Measurements from ENCODE around the gene IPO11. TPM values are rescaled to one million over a fixed set of nuclear protein-coding genes. Genes with fewer than 3 reads are reported as not detected.
A peak's percentile ranks its signal among the peaks of the same experiment; 100 is the strongest.

The IPO11 gene
- total RNA-seq (2014; rRNA removed; shearing (Covaris generic); ENCODE audit: low replicate concordance): 26.6 and 27.6 TPM in 2 replicates

DNA sequence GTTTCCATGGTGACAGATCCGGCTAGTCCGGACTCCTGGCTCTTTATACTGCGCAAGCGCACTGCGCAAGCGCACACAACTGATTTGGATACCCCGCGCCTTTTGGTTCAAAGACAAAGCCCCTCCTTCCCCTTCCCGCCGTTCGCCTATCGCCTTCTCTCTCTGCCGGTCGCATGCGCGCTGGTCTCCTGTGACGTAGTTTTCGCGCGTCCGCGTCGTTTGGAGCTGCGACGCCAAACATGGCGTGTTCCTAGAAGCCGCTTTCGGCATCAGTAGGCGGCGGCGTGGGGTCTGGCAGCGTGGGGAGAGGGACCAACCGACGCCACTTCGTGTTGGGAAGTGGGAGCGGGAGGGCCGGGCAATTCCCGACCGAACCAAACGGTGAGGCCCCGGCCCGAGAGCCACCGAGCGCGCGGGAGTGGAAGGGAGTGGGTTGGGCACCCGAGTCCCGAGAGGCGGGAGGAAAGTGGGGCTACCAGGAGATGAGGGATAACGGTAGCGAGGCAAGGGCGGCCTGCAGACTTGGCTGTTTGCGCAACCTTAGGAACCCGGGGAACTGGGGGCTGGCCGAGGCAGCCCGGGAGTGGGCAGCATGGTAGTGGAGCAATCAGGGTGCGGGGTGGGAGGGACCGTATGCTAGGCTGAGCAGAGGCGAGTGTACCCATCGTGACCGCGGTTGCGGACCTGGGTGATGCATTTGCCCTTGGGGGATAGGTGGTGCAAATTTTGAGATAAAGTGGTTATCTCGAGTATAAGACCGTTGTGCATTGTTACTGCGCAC lies at the start of gene IPO11:
IPO11 (plus strand) TSS at position 215 of the 781 bp plus-strand sequence. CDS start 24,517 bp downstream, outside the sequence.
- peak; percentile 97 for DNase-seq
- Histone ChIP-seq H3K27me3 (no peaks in the 10 kb centered on the region), H3K36me3 (no peaks in the 10 kb centered on the region; the same call in 1 of the 2 replicates), H3K4me3 (peak within 1 kb of the TSS; percentile 96), H3K9me3 (no peaks in the 10 kb centered on the region)

- Histone ChIP-seq H3K36me3 (peaks cover 48% of the 10 kb centered on the region), H3K4me3 (no peak overlapping the region), H3K27me3 (no peaks in the 10 kb centered on the region), H3K9me3 (no peaks in the 10 kb centered on the region)
- DNase-seq: no peak
Observed at GRCh38 chr5:62369039-62369438, 43.5 kb upstream of the IPO11 start.

DNA sequence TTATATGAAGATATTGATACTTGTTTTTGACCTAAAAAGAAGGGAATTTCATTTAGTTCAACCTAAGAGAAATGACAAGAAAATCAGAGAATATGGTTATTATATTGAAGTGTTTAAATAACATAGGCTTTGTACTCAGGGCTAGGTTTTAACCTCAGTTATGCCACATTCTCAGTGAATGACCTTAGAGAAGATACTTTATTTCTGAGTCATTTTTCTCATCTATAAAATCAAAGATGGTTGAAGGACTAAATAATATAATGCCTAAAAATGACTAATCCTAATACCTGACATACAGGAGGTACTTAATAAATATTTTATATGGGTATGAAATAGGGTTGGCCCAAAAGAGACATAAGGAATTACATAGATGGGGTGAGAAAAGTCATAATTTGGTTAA lies 41.2 kb upstream of the IPO11 start:
- DNase-seq: no peak
- H3K27me3 ChIP-seq: no peaks in the 10 kb centered on the region
- H3K36me3 ChIP-seq: peaks cover 57% of the 10 kb centered on the region
- no peaks in the 10 kb centered on the region for H3K9me3 ChIP-seq
- H3K4me3 ChIP-seq: no peak overlapping the region

- Histone ChIP-seq H3K4me3 (no peak overlapping the region), H3K36me3 (peaks cover 64% of the 10 kb centered on the region), H3K9me3 (no peaks in the 10 kb centered on the region), H3K27me3 (no peaks in the 10 kb centered on the region)
- no peak for DNase-seq
Observed at GRCh38 chr5:62372600-62372999, 40.0 kb upstream of the IPO11 start.

- H3K4me3 ChIP-seq: no peak overlapping the region
- H3K9me3 ChIP-seq: no peaks in the 10 kb centered on the region
- H3K27me3 ChIP-seq: no peaks in the 10 kb centered on the region
- H3K36me3 ChIP-seq: peaks cover 69% of the 10 kb centered on the region
- DNase-seq: no peak
Observed at GRCh38 chr5:62373382-62373781, 39.2 kb upstream of the IPO11 start.

DNA sequence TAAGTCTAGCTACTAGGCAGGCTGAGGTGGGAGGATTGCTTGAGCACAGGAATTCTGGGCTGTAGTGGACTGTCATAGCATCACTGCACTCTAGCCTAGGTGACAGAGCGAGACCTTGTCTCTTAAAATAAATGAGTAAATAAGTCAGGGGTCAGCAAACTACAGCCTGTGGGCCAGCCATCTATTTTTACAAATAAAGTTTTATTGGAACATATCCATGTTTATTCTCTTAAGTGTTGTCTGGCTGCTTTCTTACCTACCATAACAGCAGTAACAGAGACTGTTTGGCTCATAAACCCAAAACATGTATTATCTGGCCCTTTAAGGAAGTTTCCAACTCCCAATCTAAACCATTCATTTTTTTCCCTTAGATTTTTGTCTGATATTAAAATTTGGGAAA lies 38.5 kb upstream of the IPO11 start:
- no peak overlapping the region for H3K4me3 ChIP-seq
- H3K9me3 ChIP-seq: no peaks in the 10 kb centered on the region
- no peaks in the 10 kb centered on the region for H3K27me3 ChIP-seq
- H3K36me3 ChIP-seq: peaks cover 72% of the 10 kb centered on the region
- no peak for DNase-seq

DNA sequence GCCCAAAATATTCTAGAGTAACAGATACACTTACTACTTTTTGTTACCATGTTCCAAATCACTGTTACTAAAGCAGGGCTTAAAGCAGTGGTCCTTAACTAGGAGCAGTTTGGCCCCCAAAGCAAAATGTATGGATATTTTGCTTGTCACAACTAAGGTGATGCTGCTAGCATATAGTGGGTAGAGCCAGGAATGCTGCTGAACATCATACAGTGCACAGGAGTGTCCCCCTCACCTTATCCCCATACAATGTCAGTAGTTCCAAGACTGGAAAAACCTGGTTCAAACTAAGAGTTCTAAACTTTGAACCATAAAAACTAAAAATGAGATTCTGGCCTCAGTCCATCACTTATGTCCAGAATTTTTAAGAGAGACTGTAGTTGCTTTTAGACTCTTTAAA lies 36.9 kb upstream of the IPO11 start:
- no peak for DNase-seq
- Histone ChIP-seq H3K27me3 (no peaks in the 10 kb centered on the region), H3K36me3 (peaks cover 80% of the 10 kb centered on the region), H3K4me3 (no peak overlapping the region), H3K9me3 (no peaks in the 10 kb centered on the region)

- H3K36me3 ChIP-seq: peaks cover 82% of the 10 kb centered on the region
- H3K4me3 ChIP-seq: no peak overlapping the region
- no peak for DNase-seq
- no peaks in the 10 kb centered on the region for H3K9me3 ChIP-seq
- no peaks in the 10 kb centered on the region for H3K27me3 ChIP-seq
Observed at GRCh38 chr5:62376064-62376463, 36.5 kb upstream of the IPO11 start.

DNA sequence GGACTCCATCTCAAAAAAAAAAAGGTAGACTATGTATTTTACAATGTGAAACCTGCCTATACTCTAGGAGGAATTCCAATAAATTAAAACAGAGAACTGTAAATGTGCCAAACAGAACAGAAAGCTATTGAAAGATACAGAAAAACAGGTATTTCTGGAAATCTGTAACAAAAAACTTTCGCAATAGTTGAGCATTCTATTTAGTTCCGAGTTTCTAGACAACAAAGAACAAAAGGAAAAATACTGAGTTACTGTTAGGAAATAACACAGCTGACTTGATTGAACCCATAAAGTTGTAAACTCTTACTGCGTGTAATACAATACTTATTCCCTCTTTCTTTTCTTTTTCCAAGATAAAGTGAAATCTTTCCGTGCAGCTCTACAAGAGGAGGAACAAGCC lies 27.4 kb upstream of the IPO11 start:
- Histone ChIP-seq H3K9me3 (no peaks in the 10 kb centered on the region), H3K36me3 (peaks cover 73% of the 10 kb centered on the region), H3K27me3 (no peaks in the 10 kb centered on the region), H3K4me3 (no peak overlapping the region)
- no peak for DNase-seq

- DNase-seq: no peak
- no peaks in the 10 kb centered on the region for H3K27me3 ChIP-seq
Observed at GRCh38 chr5:62385816-62386400, 26.7 kb upstream of the IPO11 start.

GRCh38 chr5:62386824-62387223 lies 25.7 kb upstream of the IPO11 start:
- no peak overlapping the region for H3K4me3 ChIP-seq
- H3K9me3 ChIP-seq: no peaks in the 10 kb centered on the region
- DNase-seq: no peak
- peaks cover 77% of the 10 kb centered on the region for H3K36me3 ChIP-seq
- H3K27me3 ChIP-seq: no peaks in the 10 kb centered on the region

More at GRCh38 chr5:62385816-62386400, 26.7 kb upstream of the IPO11 start:
- Histone ChIP-seq H3K36me3 (peaks cover 74% of the 10 kb centered on the region), H3K9me3 (no peaks in the 10 kb centered on the region), H3K4me3 (no peak overlapping the region)

DNA sequence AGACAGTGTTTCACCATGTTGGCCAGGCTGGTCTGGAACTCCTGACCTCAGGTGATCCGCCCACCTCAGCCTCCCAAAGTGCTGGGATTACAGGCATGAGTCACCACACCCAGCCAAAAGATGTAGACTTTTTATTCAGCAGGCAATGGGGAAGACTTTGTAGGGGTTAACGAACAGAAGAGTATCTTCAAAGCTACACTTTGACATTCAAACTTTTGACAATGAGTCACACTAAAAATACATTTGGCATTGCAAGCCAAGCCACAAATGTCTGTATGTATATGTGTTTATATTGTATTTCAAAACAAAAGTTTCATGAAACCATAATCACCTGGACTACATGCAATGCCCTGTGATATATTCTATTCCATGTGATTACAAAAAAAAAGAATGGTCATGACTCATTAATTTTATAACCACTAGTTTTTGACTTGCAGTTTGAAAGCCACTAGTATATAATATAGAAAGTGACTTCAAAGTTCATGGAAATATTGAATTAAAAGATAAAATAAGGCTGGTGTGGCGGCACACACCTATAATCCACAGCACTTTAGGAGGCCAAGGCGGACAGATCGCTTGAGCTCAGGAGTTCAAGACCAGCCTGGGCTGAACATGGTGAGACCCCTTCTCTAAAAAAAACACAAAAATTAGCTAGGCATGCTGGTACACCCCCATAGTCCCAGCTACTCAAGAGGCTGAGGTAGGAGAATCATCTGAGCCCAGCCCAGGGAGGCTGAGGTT lies 17.2 kb upstream of the IPO11 start:
- H3K4me3 ChIP-seq: no peak overlapping the region
- DNase-seq: peak; percentile 14
- H3K36me3 ChIP-seq: peaks cover 88% of the 10 kb centered on the region
- H3K9me3 ChIP-seq: no peaks in the 10 kb centered on the region
- no peaks in the 10 kb centered on the region for H3K27me3 ChIP-seq

- DNase-seq: peak; percentile 96
- no peaks in the 10 kb centered on the region for H3K9me3 ChIP-seq
- no peaks in the 10 kb centered on the region for H3K27me3 ChIP-seq
- H3K4me3 ChIP-seq: peak within 1 kb of the TSS; percentile 93
- H3K36me3 ChIP-seq: peaks cover 33% of the 10 kb centered on the region
Observed at GRCh38 chr5:62403411-62404250, 8.9 kb upstream of the IPO11 start, which contains the start of gene DIMT1. Gene DIMT1, minus strand, starts transcription at chr5:62403905. Its CDS starts 133 bp downstream, at chr5:62403772.

DNA sequence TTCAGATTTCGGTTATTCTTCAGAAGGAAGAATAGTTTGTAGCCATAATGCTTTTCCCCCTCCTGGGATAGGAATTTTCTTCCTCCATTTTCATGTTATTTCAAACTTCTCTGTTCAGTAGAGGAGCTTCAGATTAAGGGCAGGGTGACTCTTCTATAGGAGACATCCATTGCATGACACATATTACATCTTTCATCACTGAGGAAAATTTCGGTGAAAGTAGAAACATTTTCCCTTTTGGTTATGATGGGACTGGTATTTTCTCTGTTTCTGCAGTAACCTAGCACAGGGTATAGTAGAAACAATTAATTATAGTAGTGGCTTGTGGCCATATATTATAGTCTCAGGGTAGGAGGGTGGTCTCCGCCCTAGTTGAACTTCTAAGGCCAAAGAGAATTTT lies 1.1 kb downstream of the IPO11 start:
- Histone ChIP-seq H3K36me3 (no peaks in the 10 kb centered on the region; the same call in 1 of the 2 replicates), H3K9me3 (no peaks in the 10 kb centered on the region), H3K27me3 (no peaks in the 10 kb centered on the region), H3K4me3 (peak overlapping the region; percentile 96)
- DNase-seq: no peak

DNA sequence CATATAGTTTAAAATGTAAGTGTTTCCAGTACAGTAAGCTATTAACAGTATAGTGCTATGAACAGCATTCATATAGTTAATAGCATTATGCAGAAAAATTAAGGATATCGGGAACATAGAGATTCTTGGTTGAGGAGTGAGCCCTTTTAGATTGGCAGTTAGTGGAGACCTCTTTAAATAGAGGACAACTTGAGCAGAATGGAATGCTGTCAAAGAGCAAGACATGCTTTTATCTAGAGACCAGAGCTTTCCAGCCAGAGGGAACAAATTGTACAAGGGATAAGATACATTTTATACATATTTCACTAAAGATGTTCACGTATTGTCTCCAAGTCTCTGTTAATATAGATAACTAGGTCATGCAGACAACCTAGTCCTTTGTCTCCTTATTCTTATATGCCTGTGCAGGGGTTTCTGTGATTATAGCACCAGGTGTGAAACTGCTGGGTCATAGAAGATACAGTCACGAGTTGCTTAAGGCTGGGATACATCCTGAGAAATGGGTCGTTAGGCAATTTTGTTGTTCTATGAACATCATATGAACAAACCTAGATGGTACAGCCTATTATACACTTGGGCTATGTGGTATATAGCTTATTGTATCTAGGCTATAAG lies 6.0 kb downstream of the IPO11 start:
- no peaks in the 10 kb centered on the region for H3K36me3 ChIP-seq
- H3K9me3 ChIP-seq: no peaks in the 10 kb centered on the region
- H3K27me3 ChIP-seq: no peaks in the 10 kb centered on the region
- DNase-seq: no peak
- H3K4me3 ChIP-seq: no peak overlapping the region

DNA sequence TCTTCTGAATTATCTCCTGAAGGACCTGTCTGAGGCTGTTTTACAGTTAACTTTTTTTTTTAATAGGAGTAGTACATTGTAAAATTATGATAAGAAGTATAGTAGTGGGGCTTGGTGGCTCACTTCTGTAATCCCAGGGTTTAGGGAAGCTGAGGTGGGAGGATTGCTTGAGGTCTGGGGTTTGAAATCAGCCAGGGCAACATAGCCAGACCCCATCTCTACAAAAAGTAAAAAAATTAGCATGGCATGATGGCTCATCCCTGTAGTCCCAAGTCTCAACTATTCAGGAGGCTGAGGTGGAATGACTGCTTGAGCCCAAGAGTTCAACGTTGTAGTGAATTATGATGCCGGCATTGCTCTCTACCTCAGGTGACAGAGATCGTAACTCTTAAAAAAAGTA lies 7.0 kb downstream of the IPO11 start:
- H3K4me3 ChIP-seq: no peak overlapping the region
- no peaks in the 10 kb centered on the region for H3K36me3 ChIP-seq
- DNase-seq: no peak
- H3K9me3 ChIP-seq: no peaks in the 10 kb centered on the region
- H3K27me3 ChIP-seq: no peaks in the 10 kb centered on the region

All from MG63 (cell line).